NCI-H460 (cell line): ENCODE data around the gene PRR9. TPM values are rescaled to one million over a fixed set of nuclear protein-coding genes. Genes with fewer than 3 reads are reported as not detected.

ENCODE experiments used
- DNase-seq: peaks from one replicate; pipeline ENCODE4 v3.0.0-alpha.2; 2016; ENCODE audit warnings: low read depth; ENCODE audit errors: extremely low read depth
- total RNA-seq: library from RNA; depleted of rRNA; stranded (reverse); fragments of >200 nt; shearing (Covaris generic); gene quantifications from 2 replicates; pipeline ENCODE4 v1.2.3, GENCODE V29; 2014

PRR9 gene
- total RNA-seq, 1 experiment from 2014 or later = not detected

DNA sequence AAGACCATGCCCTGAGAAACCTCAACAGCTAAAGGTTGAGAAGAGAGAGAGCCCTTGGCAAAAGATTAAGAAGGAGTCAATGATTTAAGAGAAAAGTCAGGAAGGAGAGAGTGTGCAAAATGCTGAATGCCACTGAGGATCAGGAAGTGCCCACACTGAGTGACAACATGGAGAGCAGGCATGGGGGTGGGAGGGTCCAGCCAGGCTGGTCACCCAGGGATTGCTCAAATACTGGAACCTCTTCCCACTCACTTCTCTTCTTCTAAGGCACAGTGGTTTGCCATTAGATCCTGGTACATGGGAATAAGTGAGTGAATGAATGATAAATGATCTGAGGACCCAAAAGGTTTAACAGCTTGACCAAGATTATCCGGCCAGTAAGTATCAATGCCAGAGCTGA, 11.1 kb downstream of the PRR9 start:
- DNase-seq = no peak

DNA sequence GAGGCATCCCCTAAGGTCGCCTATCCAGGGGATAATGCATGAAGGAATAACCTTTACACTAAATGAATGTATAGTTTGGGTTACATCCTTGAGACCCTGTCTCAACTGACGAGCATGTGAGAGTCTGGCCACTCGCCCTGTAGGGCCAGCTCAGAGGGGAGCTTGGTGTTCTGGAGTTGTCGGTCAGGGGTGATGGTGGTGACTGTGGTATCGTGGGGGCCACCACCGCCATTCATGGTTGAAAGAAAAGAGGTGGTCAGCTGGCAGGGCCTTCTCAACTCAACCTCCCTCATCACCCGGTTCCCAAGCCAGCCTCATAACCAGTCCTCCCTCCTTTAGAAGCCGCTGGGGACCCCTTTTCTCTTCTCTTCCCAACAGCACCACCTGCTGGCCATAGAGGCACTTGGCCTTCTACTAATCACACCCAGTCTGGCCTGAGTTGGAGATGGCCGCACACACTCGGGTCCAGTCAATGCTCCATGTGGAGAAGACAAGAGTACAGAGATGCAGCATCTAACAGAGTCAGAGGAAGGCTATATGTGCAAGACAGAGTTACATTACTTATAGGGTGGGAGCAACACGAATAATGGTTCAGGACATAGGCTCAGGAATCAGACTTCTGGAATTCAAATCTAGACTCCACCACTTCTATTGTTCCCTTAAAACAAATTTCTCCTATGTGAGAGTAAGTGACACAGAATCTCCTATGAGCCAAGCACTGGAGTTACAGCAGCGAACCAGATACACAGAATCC, 11.9 kb downstream of the PRR9 start:
- DNase-seq = peak; percentile 14

DNA sequence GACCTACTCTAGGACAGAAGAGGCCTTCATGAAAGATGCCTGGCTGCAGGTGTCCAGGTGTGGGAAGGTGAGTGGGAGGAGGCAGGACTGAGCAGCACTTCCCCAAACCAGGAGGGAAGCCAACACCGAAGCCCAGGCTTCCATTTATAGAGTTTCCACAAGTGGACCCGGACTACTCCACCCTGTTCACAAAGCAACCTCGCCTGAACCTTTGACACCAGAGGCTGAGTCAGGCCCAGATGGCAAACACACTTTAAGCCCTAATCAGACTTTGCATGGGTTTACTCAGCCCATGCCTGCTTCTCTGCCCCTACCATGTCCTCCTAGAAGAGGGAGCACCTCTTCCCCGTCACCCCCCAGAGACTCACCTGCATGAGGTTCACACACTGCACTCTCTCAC, 14.0 kb downstream of the PRR9 start:
- no peak for DNase-seq

DNA sequence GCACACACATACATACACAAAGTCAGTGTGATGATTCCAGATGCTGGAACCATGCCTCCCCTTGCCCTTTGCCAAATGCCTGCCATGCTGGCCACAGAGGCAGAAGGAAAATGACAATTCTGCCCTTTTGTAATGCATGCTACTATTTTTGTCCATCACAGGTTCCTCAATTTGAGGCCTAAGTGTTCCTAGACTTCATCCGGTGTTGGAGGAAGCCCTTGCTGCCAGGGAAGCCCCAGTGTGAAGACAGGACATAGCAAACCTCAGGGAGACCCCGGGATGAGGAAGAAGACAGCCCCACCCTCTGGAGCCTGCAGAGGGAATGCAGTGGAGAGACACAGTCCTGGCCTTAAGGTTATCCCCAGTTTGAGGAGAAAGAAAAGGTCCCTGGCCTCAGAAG, 14.4 kb downstream of the PRR9 start:
- DNase-seq = no peak

GRCh38 chr1:153232553-153232952, 15.2 kb downstream of the PRR9 start:
- DNase-seq = no peak

DNA sequence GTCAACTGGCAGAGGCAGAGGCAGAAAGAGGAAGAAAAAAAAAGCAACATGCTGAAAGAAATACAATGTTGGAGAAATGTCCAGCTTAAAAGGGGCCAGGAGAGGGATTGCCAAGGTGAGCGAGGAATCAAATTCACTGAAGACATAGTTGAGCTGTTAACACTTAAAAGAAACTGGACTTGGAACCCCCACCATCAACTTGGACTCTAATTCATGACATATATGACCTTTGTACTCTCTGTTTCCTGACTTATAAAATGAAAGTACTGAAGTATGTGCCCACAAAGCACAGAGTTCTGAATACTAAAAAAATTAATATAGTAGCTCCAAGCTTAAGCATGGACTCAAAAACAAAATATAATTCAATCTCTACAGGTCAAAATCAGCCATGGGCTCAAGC, 16.1 kb downstream of the PRR9 start:
- DNase-seq = no peak

- no peak for DNase-seq
Measured at GRCh38 chr1:153238527-153238926, 21.1 kb downstream of the PRR9 start.

DNA sequence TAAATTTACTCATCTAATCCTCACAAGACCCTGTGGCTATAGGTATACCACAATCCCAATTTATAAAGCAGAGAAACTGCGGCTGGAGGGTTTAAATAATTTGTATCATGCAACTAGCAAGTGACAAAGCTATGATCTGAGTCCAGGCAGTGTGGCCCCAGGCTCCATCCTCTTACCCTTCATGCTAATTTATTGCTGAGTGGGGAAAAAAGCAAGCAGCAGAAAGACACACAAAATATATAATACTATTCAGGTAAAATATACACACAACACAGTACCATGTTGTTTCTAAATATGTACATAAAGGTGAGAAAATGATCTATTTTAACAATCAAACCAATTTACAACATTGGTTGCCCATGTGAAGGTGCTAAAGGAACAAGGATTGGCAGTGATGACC, 24.8 kb downstream of the PRR9 start:
- DNase-seq = no peak

DNA sequence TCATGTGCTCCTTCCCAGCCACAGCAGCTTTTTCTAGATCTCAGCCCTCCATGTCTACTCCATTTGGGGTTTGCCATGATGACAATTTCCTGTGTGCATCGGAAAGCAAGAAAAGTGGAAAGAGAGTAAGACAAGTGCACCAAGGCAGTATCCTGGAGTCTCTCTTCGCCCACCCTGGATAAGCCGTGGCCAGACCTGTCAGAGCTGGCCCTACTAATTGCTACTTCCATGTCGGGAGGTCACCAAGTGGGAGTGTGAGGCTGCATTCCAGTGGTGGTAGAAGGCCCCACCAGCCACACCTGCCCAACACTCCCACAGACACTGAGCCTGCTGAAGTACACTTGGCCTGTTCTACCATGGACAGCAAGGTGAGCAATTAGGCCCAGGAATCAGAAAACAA, 28.1 kb downstream of the PRR9 start:
- DNase-seq = no peak

DNA sequence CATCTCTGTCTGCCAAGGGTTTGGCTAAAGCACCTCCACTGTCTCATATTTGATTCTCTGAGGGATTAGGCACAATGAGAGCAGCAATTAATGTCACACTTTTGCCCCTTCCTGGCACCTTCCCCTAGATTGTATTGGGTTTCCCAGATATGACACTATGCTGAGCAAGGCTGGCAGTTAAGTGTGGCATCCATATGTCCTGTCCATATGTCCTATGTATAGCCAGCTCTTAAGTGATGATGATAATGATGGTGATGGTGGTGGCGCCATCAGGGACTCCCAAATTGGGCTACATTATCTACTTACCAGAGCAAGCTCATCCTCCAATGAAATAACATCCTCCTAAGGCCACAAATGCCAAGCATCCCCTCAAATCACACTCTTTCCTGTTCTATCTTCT, 28.6 kb downstream of the PRR9 start:
- DNase-seq = no peak

- no peak for DNase-seq
Measured at GRCh38 chr1:153246825-153247224, 29.4 kb downstream of the PRR9 start.

DNA sequence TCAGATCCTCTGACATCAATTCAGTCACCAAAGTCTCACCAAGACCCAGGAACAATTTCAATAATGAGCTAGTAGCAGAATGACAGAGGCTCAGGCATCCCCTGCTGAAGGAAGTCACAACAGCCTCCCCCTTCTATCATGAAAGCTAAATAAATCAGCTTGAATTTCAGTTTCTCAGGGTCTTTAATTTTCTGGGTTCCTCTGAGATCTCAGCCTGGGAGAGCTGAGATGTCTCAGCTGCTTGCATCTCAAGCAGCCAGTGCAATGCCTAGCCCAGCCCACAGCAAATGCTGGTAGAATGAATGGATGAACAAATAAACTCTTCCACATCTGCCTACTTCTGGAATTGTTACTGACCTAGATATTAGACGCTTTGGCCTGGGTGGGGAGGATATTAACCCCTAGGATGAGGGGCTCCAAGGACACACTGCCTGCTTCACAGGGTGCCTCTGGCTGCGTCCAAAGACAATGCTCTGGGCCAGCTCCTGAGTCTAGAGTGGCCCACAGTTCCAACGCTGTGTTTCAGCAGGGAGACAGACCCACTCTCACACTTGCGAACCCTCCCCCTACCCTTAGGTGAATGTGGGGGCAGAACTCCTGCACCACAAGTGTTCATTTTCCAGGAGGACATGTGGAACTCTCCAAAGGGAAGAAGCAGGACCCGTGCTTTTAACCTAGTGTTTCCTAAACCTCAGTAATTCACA, 30.9 kb downstream of the PRR9 start:
- DNase-seq = no peak

- no peak for DNase-seq
Measured at GRCh38 chr1:153250166-153250565, 32.8 kb downstream of the PRR9 start.

- DNase-seq = no peak
Measured at GRCh38 chr1:153251087-153251486, 33.7 kb downstream of the PRR9 start.

DNA sequence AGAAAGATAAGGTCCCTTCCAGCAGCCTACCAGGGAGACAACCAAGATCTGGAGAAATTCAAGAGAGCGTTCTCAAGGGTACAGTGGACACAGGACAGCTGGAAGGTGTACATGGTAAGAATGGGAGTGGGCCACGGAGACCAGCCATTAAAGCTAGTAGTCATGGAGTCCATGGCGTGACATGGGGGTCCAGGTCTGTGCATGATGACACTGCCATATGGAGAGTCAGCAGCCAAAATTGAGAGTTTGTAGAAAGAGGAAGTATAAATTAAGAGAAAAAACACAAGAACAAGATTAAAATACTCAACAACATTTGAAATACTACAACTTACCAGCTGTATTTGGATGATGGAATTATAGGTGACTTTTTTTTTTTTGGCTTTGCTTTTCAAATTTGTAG, 34.2 kb downstream of the PRR9 start:
- no peak for DNase-seq

DNA sequence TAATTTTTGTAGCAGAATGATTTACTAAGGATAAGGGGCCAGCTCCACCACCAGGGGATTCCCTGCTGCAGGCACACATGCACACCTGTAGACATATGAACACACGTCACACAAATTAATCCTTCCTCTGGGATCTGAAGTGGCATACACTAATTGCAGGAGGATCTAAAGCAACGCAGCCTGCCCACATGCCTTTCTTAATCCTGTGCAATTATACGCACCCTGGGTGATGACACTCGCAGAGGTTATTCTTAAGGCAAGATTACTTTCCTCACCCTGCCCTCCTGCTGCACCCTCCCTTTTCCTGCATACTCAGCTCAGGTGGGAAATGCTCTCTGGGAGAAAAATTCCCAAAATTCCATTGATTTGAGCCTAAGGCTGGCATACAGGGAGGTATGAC, 34.6 kb downstream of the PRR9 start:
- DNase-seq = no peak

GRCh38 chr1:153253076-153253475, 35.7 kb downstream of the PRR9 start:
- DNase-seq = no peak

GRCh38 chr1:153253693-153254092, 36.3 kb downstream of the PRR9 start:
- DNase-seq = no peak

- no peak for DNase-seq
Measured at GRCh38 chr1:153259387-153259786, 42.0 kb downstream of the PRR9 start, which contains the start of gene LORICRIN. TSS of gene LORICRIN (plus strand) at chr1:153259687. CDS start at chr1:153260950, 1,263 bp downstream.

- DNase-seq = no peak
Measured at GRCh38 chr1:153260585-153261280, 43.3 kb downstream of the PRR9 start.

DNA sequence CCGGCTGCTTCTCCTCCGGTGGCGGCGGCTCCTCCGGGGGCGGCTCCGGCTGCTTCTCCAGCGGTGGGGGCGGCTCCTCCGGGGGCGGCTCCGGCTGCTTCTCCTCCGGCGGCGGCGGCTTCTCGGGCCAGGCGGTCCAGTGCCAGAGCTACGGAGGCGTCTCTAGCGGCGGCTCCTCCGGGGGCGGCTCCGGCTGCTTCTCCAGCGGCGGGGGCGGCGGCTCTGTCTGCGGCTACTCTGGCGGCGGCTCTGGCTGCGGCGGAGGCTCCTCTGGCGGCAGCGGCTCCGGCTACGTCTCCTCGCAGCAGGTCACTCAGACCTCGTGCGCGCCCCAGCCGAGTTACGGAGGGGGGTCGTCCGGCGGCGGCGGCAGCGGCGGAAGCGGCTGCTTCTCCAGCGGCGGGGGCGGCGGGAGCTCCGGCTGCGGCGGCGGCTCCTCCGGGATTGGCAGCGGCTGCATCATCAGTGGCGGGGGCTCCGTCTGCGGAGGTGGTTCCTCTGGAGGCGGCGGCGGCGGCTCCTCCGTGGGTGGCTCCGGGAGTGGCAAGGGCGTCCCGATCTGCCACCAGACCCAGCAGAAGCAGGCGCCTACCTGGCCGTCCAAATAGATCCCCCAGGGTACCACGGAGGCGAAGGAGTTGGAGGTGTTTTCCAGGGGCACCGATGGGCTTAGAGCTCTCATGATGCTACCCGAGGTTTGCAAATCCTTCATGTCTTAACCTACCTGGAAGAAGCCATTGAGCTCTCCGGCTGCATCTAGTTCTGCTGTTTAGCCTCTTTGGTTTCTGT, 44.1 kb downstream of the PRR9 start:
- no peak for DNase-seq
